Choroid plexus epithelial cell (primary cell): ENCODE measurements around the gene UBTD1.

Experiments used
- DNase-seq: peaks from one replicate; pipeline ENCODE4 v3.0.0-alpha.2; 2010; ENCODE audit warnings: low read depth
- H3K4me3 ChIP-seq: 2 replicates; pipeline ENCODE4 v1.5.1; 2011; ENCODE audit warnings: low read depth, mild to moderate bottlenecking, control low read depth, low read length, moderate library complexity
- TF ChIP-seq, protein P1 (sequence below): conservative IDR thresholded peaks from 2 replicates; pipeline ENCODE4 v1.5.1; 2011; ENCODE audit warnings: low read depth, mild to moderate bottlenecking, control low read depth, inconsistent platforms, low read length, moderate library complexity

UBTD1 gene

GRCh38 chr10:97531401-97531986 is 32.8 kb downstream of the UBTD1 start:
- TF ChIP-seq, protein P1, sequence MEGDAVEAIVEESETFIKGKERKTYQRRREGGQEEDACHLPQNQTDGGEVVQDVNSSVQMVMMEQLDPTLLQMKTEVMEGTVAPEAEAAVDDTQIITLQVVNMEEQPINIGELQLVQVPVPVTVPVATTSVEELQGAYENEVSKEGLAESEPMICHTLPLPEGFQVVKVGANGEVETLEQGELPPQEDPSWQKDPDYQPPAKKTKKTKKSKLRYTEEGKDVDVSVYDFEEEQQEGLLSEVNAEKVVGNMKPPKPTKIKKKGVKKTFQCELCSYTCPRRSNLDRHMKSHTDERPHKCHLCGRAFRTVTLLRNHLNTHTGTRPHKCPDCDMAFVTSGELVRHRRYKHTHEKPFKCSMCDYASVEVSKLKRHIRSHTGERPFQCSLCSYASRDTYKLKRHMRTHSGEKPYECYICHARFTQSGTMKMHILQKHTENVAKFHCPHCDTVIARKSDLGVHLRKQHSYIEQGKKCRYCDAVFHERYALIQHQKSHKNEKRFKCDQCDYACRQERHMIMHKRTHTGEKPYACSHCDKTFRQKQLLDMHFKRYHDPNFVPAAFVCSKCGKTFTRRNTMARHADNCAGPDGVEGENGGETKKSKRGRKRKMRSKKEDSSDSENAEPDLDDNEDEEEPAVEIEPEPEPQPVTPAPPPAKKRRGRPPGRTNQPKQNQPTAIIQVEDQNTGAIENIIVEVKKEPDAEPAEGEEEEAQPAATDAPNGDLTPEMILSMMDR = no peak
- H3K4me3 ChIP-seq = no peak overlapping the region
- peak; percentile 51 for DNase-seq

- no peak overlapping the region for H3K4me3 ChIP-seq
- TF ChIP-seq, protein P1 = no peak
- DNase-seq = peak; percentile 65
These were observed 34.4 kb downstream of the UBTD1 start for GRCh38 chr10:97532935-97533671.

DNA sequence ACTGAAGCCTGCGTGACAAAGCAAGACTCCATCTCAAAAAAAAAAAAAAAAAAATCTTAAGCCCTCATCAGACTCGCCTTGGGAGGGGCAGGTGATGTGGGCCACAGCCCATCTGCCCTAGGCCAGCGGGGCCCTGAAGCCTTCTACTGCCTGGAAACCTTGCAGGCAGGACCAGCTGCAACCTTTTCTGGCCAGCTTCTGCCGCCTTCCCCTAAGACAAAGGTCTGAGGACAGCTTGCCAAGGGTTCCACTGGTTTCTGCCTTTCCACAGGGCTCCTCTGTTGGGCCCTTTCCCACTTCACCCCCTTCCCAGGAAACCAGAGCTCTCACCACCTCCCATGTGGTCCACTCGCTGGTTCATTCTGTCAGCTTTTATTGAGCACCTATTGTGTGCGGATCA is 35.2 kb downstream of the UBTD1 start:
- no peak for DNase-seq
- no peak overlapping the region for H3K4me3 ChIP-seq
- TF ChIP-seq, protein P1 = no peak

- no peak overlapping the region for H3K4me3 ChIP-seq
- DNase-seq = peak; percentile 52
- TF ChIP-seq, protein P1 = peak; percentile 74
These were observed 36.1 kb downstream of the UBTD1 start for GRCh38 chr10:97534746-97535367.

DNA sequence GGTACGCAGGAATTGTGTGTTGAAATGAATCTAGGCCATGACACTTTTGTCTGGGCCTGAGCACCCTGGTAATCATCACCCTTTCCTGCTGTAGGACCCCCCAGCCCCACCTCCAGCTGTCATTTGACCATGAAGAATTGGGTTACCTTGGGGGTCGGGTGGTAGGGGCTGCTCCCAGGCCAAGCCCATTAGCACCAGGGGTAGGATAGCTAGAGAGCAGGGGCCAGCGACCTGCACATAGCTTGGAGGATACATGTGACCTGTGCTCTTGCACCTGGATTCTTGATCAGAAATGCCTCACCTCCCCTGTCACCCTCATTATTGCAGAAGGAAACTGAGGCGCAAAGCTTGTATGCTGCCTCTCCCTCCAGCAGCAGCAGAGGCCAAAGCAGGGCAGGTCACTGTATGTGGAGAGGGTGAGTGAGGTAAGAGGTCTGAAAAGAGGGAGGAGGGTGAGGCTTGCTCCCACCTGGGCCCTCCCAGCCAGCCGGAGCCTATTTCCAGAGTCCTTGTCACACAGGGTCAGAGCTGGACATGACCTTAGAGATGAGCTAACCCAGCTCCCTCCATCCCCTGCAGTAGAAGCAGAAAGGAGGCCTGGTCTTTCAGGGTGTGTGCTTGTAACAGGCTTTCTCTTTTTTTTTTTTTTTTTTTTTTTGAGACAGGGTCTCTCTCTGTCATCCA is 38.6 kb downstream of the UBTD1 start:
- DNase-seq = no peak
- TF ChIP-seq, protein P1 = no peak
- no peak overlapping the region for H3K4me3 ChIP-seq

GRCh38 chr10:97538411-97538810 is 39.7 kb downstream of the UBTD1 start:
- no peak overlapping the region for H3K4me3 ChIP-seq
- TF ChIP-seq, protein P1 = no peak
- DNase-seq = peak; percentile 72
